Ishikawa (cell line): ENCODE measurements around the gene REPS1.

Experiments used
- CEBPB ChIP-seq: IDR thresholded peaks from 2 replicates; pipeline ENCODE4 v1.6.1; 2012
- EGR1 ChIP-seq: IDR thresholded peaks from 2 replicates; pipeline ENCODE4 v1.6.1; 2012
- FOXM1 ChIP-seq: IDR thresholded peaks from 2 replicates; pipeline ENCODE4 v1.6.1; 2012; ENCODE audit warnings: low read depth, borderline replicate concordance
- NFIC ChIP-seq: IDR thresholded peaks from 2 replicates; pipeline ENCODE4 v1.6.1; 2012
- TAF1 ChIP-seq: IDR thresholded peaks from 2 replicates; pipeline ENCODE4 v1.6.1; 2012; ENCODE audit warnings: low read depth, mild to moderate bottlenecking
- TEAD4 ChIP-seq: IDR thresholded peaks from 2 replicates; pipeline ENCODE4 v1.6.1; 2012
- YY1 ChIP-seq: IDR thresholded peaks from 2 replicates; pipeline ENCODE4 v1.6.1; 2012; ENCODE audit warnings: low read depth
- TF ChIP-seq, protein P1 (sequence below): IDR thresholded peaks from 2 replicates; pipeline ENCODE4 v1.6.1; 2012
- TF ChIP-seq, protein P2 (sequence below): IDR thresholded peaks from 2 replicates; pipeline ENCODE4 v1.6.1; 2012; ENCODE audit warnings: low read depth, mild to moderate bottlenecking

DNA sequence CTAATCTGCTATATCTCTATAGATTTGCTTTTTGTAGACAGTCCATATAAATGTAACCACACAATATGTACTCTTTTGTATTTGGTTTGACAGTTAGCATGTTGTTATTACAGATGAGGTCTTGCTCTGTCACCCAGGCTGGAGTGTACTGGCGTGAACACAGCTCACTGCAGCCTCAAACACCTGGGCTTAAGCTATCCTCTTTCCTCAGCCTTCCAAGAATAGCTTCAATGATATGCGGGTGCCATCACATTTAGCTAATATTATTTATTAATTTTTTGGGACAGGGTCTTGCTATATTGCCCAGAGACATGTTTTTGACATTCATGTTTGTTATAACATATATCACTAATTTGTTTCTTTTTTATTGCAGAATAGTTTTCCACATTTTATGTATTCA is 10.8 kb downstream of the REPS1 start:
- TF ChIP-seq TAF1 = no peak
- TF ChIP-seq CEBPB = no peak
- no peak for TF ChIP-seq TEAD4
- TF ChIP-seq YY1 = no peak
- TF ChIP-seq, protein P1, sequence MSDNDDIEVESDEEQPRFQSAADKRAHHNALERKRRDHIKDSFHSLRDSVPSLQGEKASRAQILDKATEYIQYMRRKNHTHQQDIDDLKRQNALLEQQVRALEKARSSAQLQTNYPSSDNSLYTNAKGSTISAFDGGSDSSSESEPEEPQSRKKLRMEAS = no peak
- no peak for TF ChIP-seq EGR1
- TF ChIP-seq, protein P2, sequence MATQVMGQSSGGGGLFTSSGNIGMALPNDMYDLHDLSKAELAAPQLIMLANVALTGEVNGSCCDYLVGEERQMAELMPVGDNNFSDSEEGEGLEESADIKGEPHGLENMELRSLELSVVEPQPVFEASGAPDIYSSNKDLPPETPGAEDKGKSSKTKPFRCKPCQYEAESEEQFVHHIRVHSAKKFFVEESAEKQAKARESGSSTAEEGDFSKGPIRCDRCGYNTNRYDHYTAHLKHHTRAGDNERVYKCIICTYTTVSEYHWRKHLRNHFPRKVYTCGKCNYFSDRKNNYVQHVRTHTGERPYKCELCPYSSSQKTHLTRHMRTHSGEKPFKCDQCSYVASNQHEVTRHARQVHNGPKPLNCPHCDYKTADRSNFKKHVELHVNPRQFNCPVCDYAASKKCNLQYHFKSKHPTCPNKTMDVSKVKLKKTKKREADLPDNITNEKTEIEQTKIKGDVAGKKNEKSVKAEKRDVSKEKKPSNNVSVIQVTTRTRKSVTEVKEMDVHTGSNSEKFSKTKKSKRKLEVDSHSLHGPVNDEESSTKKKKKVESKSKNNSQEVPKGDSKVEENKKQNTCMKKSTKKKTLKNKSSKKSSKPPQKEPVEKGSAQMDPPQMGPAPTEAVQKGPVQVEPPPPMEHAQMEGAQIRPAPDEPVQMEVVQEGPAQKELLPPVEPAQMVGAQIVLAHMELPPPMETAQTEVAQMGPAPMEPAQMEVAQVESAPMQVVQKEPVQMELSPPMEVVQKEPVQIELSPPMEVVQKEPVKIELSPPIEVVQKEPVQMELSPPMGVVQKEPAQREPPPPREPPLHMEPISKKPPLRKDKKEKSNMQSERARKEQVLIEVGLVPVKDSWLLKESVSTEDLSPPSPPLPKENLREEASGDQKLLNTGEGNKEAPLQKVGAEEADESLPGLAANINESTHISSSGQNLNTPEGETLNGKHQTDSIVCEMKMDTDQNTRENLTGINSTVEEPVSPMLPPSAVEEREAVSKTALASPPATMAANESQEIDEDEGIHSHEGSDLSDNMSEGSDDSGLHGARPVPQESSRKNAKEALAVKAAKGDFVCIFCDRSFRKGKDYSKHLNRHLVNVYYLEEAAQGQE = no peak
- TF ChIP-seq FOXM1 = no peak
- TF ChIP-seq NFIC = no peak
